Loucy (cell line): ENCODE measurements around the gene OBI1.

Experiments used
- CTCF ChIP-seq: fragments of 200-600 bp; sonication (generic); conservative IDR thresholded peaks from 2 replicates; pipeline ENCODE4 v1.5.1; 2014; ENCODE audit warnings: mild to moderate bottlenecking, antibody characterized with exemption, low read length
- EZH2phosphoT487 ChIP-seq: fragments of 200-600 bp; IDR thresholded peaks from 2 replicates; pipeline ENCODE4 v1.6.1; 2018; ENCODE audit warnings: antibody characterized with exemption, mild to moderate bottlenecking, moderate library complexity, borderline replicate concordance

- TF ChIP-seq CTCF (no peak), EZH2phosphoT487 (no peak)
Measured at GRCh38 chr13:78632996-78633395, 26.0 kb downstream of the OBI1 start.
